ENCODE results near the gene TRPM2.

Gene TRPM2

GRCh38 chr21:44329086-44329889 lies 24.1 kb upstream of the TRPM2 start:
- Histone ChIP-seq H3K18ac (ENCODE audit: low read length) (no peak overlapping the region), H2BK120ac (ENCODE audit: insufficient read depth, low read length, poor library complexity) (no peak overlapping the region), H3K9me3 (ENCODE audit: insufficient read depth, low read depth, low read length) (peaks cover 2% of the 10 kb centered on the region), H2BK5ac (ENCODE audit: low read depth, low read length, poor library complexity) (no peak overlapping the region), H4K91ac (ENCODE audit: low read depth, low read length) (no peak overlapping the region), H3K14ac (ENCODE audit: low read length) (no peak overlapping the region), H4K12ac (ENCODE audit: low read depth, low read length) (no peak overlapping the region), H2AFZ (ENCODE audit: insufficient read depth, low read length, poor library complexity) (no peak overlapping the region), H3K79me1 (ENCODE audit: low read length) (no peaks in the 10 kb centered on the region), H2BK12ac (ENCODE audit: low read length) (no peak overlapping the region), H2AK5ac (ENCODE audit: low read length) (no peak overlapping the region), H3K4me2 (ENCODE audit: low read length) (no peak overlapping the region), H3K27ac (ENCODE audit: low read depth, low read length) (no peak overlapping the region), H4K8ac (ENCODE audit: low read depth, low read length) (no peak overlapping the region), H3K4ac (ENCODE audit: low read depth, low read length) (no peak overlapping the region), H3K36me3 (ENCODE audit: control insufficient read depth in 1 of 2, insufficient read depth in 2 of 2, low read length in 2 of 2) (peaks cover 33 to 34% of the 10 kb centered on the region in 2 experiments), H3K23ac (ENCODE audit: low read length) (no peak overlapping the region), H3K4me1 (ENCODE audit: control insufficient read depth in 1 of 2, insufficient read depth in 2 of 2, low read length in 2 of 2) (no peaks in the 10 kb centered on the region), H3K4me3 (ENCODE audit: low read depth, low read length) (no peak overlapping the region), H3K27me3 (ENCODE audit: insufficient read depth, low read length) (no peaks in the 10 kb centered on the region), H3K79me2 (ENCODE audit: control insufficient read depth, insufficient read depth, low read length, poor library complexity) (no peaks in the 10 kb centered on the region), H3K9ac (ENCODE audit: low read length) (no peak overlapping the region)
- DNase-seq = peak; percentile 8 to 44
- WGBS (ENCODE audit: extremely low coverage, insufficient coverage, insufficient read length) = no CpG with 5 or more reads among the region's 26 CpGs

- Histone ChIP-seq H3K4me3 (ENCODE audit: low read depth, low read length) (no peak overlapping the region), H3K9ac (ENCODE audit: low read length) (no peak overlapping the region), H3K36me3 (ENCODE audit: control insufficient read depth in 1 of 2, insufficient read depth in 2 of 2, low read length in 2 of 2) (peaks cover 25 to 26% of the 10 kb centered on the region in 2 experiments), H3K79me2 (ENCODE audit: control insufficient read depth, insufficient read depth, low read length, poor library complexity) (no peaks in the 10 kb centered on the region), H3K79me1 (ENCODE audit: low read length) (no peaks in the 10 kb centered on the region), H4K8ac (ENCODE audit: low read depth, low read length) (no peak overlapping the region), H2BK120ac (ENCODE audit: insufficient read depth, low read length, poor library complexity) (no peak overlapping the region), H3K27ac (ENCODE audit: low read depth, low read length) (no peak overlapping the region), H3K27me3 (ENCODE audit: insufficient read depth, low read length) (no peaks in the 10 kb centered on the region), H3K4me1 (ENCODE audit: control insufficient read depth in 1 of 2, insufficient read depth in 2 of 2, low read length in 2 of 2) (no peaks in the 10 kb centered on the region), H2BK5ac (ENCODE audit: low read depth, low read length, poor library complexity) (no peak overlapping the region), H3K9me3 (ENCODE audit: insufficient read depth, low read depth, low read length) (no peaks in the 10 kb centered on the region), H4K12ac (ENCODE audit: low read depth, low read length) (no peak overlapping the region), H3K23ac (ENCODE audit: low read length) (no peak overlapping the region), H2BK12ac (ENCODE audit: low read length) (no peak overlapping the region), H2AFZ (ENCODE audit: insufficient read depth, low read length, poor library complexity) (no peak overlapping the region), H3K14ac (ENCODE audit: low read length) (no peak overlapping the region), H3K4ac (ENCODE audit: low read depth, low read length) (no peak overlapping the region), H2AK5ac (ENCODE audit: low read length) (no peak overlapping the region), H3K18ac (ENCODE audit: low read length) (no peak overlapping the region), H4K91ac (ENCODE audit: low read depth, low read length) (no peak overlapping the region), H3K4me2 (ENCODE audit: low read length) (no peak overlapping the region)
- DNase-seq = peak in 1 of 2 donors; percentile 31
- no CpG with 5 or more reads among the region's 44 CpGs for WGBS (ENCODE audit: extremely low coverage, insufficient coverage, insufficient read length)
These were observed 23.3 kb upstream of the TRPM2 start for GRCh38 chr21:44329971-44330681.

GRCh38 chr21:44330698-44331097 lies 22.7 kb upstream of the TRPM2 start:
- no peaks in the 10 kb centered on the region for H3K27me3 ChIP-seq (ENCODE audit: insufficient read depth, low read length)
- no peaks in the 10 kb centered on the region for H3K4me1 ChIP-seq (ENCODE audit: control insufficient read depth in 1 of 2, insufficient read depth in 2 of 2, low read length in 2 of 2)
- no peak overlapping the region for H3K18ac ChIP-seq (ENCODE audit: low read length)
- H2BK120ac ChIP-seq (ENCODE audit: insufficient read depth, low read length, poor library complexity) = no peak overlapping the region
- no peak overlapping the region for H4K91ac ChIP-seq (ENCODE audit: low read depth, low read length)
- H3K79me2 ChIP-seq (ENCODE audit: control insufficient read depth, insufficient read depth, low read length, poor library complexity) = no peaks in the 10 kb centered on the region
- H3K27ac ChIP-seq (ENCODE audit: low read depth, low read length) = no peak overlapping the region
- no peak overlapping the region for H2BK12ac ChIP-seq (ENCODE audit: low read length)
- no CpG with 5 or more reads among the region's 18 CpGs for WGBS (ENCODE audit: extremely low coverage, insufficient coverage, insufficient read length)
- H3K4me3 ChIP-seq (ENCODE audit: low read depth, low read length) = no peak overlapping the region
- no peaks in the 10 kb centered on the region for H3K9me3 ChIP-seq (ENCODE audit: insufficient read depth, low read depth, low read length)
- H2AFZ ChIP-seq (ENCODE audit: insufficient read depth, low read length, poor library complexity) = no peak overlapping the region
- H4K8ac ChIP-seq (ENCODE audit: low read depth, low read length) = no peak overlapping the region
- H3K23ac ChIP-seq (ENCODE audit: low read length) = no peak overlapping the region
- H4K12ac ChIP-seq (ENCODE audit: low read depth, low read length) = no peak overlapping the region
- no peak overlapping the region for H2BK5ac ChIP-seq (ENCODE audit: low read depth, low read length, poor library complexity)
- peaks cover 25 to 26% of the 10 kb centered on the region in 2 experiments for H3K36me3 ChIP-seq (ENCODE audit: control insufficient read depth in 1 of 2, insufficient read depth in 2 of 2, low read length in 2 of 2)
- peak in 1 of 2 donors; percentile 15 for DNase-seq
- H3K4ac ChIP-seq (ENCODE audit: low read depth, low read length) = no peak overlapping the region
- H3K4me2 ChIP-seq (ENCODE audit: low read length) = no peak overlapping the region
- H2AK5ac ChIP-seq (ENCODE audit: low read length) = no peak overlapping the region
- H3K79me1 ChIP-seq (ENCODE audit: low read length) = no peaks in the 10 kb centered on the region
- H3K9ac ChIP-seq (ENCODE audit: low read length) = no peak overlapping the region
- no peak overlapping the region for H3K14ac ChIP-seq (ENCODE audit: low read length)

DNA sequence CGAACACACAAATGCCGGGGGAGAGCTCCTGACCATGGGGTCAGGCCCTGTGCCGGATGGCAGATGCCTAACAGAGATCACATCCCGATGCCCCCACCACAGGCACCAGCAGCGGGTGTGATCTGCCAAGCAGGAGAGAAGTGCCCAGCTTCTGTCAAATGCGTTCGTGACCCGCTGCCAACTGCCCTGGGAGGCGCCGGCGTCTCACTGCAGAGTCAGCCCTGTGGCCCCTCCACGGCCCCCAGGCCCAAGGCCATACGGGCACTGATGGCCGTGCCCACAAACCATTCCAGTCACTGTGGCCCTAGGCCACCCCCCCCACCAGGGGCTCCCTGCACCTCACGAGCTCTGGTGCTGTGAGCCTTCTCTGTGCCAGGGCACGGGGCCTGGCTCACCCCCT lies 22.2 kb upstream of the TRPM2 start:
- Histone ChIP-seq H3K23ac (ENCODE audit: low read length) (no peak overlapping the region), H4K91ac (ENCODE audit: low read depth, low read length) (no peak overlapping the region), H3K36me3 (ENCODE audit: control insufficient read depth in 1 of 2, insufficient read depth in 2 of 2, low read length in 2 of 2) (peaks cover 20 to 24% of the 10 kb centered on the region in 2 experiments), H3K14ac (ENCODE audit: low read length) (no peak overlapping the region), H3K79me1 (ENCODE audit: low read length) (no peaks in the 10 kb centered on the region), H3K4me2 (ENCODE audit: low read length) (no peak overlapping the region), H2AFZ (ENCODE audit: insufficient read depth, low read length, poor library complexity) (no peak overlapping the region), H3K9me3 (ENCODE audit: insufficient read depth, low read depth, low read length) (no peaks in the 10 kb centered on the region), H3K9ac (ENCODE audit: low read length) (no peak overlapping the region), H3K4ac (ENCODE audit: low read depth, low read length) (no peak overlapping the region), H3K4me3 (ENCODE audit: low read depth, low read length) (no peak overlapping the region), H2BK5ac (ENCODE audit: low read depth, low read length, poor library complexity) (no peak overlapping the region), H3K27me3 (ENCODE audit: insufficient read depth, low read length) (no peaks in the 10 kb centered on the region), H3K18ac (ENCODE audit: low read length) (no peak overlapping the region), H4K8ac (ENCODE audit: low read depth, low read length) (no peak overlapping the region), H3K27ac (ENCODE audit: low read depth, low read length) (no peak overlapping the region), H3K4me1 (ENCODE audit: control insufficient read depth in 1 of 2, insufficient read depth in 2 of 2, low read length in 2 of 2) (no peaks in the 10 kb centered on the region), H2BK120ac (ENCODE audit: insufficient read depth, low read length, poor library complexity) (no peak overlapping the region), H2AK5ac (ENCODE audit: low read length) (no peak overlapping the region), H2BK12ac (ENCODE audit: low read length) (no peak overlapping the region), H4K12ac (ENCODE audit: low read depth, low read length) (no peak overlapping the region), H3K79me2 (ENCODE audit: control insufficient read depth, insufficient read depth, low read length, poor library complexity) (no peaks in the 10 kb centered on the region)
- DNase-seq = no peak
- WGBS (ENCODE audit: extremely low coverage, insufficient coverage, insufficient read length) = no CpG with 5 or more reads among the region's 16 CpGs
